HCEC 1CT (cell line): ENCODE measurements around the gene KCNK10.
"Not testable (repeated sequence)": the region's sequence is repeated elsewhere in the genome, so short reads cannot be mapped to it uniquely, and the experiment has no call there.

Experiments
- DNase-seq: peaks from one replicate; pipeline ENCODE4 v3.0.0-alpha.2; 2017

KCNK10 gene

DNA sequence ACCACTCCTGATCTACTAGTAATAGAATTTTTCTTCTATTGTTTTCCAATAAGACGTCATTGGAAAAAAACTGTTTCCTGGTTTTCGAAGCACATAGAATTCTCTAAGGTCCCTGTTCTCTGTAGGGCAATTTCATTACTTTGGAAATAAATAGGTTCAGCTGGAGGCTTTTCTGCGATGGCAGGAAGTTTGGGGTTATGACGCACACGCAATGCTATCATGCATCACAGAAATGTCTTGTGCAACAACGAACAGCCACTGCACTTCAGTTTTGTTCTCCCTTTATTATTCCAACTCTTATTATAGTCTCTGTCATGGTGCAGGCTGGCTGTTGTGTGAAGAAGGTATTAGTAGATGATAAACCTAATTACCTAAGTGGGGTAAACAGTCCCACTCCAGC lies 59.0 kb downstream of the KCNK10 start:
- no peak for DNase-seq

- DNase-seq: not testable (repeated sequence)
These were observed 61.8 kb downstream of the KCNK10 start for GRCh38 chr14:88261302-88261701.

DNA sequence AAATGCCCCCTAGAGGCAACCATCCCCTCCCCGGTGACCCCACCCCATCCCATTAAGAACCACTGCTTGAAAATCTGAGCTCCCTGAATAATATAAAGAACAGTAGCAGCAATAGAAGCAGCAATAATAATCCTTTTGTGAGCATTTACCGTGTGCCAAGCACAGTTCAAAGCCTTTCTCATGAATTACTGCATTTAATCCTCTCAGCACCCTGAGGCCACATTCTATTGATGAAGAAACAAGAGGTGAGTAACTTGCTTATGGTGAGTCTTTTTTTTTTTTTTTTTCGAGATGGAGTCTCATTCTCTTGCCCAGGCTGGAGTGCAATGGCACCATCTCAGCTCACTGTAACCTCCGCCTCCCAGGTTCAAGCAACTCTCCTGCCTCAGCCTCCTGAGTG lies 65.0 kb downstream of the KCNK10 start:
- DNase-seq: no peak

DNA sequence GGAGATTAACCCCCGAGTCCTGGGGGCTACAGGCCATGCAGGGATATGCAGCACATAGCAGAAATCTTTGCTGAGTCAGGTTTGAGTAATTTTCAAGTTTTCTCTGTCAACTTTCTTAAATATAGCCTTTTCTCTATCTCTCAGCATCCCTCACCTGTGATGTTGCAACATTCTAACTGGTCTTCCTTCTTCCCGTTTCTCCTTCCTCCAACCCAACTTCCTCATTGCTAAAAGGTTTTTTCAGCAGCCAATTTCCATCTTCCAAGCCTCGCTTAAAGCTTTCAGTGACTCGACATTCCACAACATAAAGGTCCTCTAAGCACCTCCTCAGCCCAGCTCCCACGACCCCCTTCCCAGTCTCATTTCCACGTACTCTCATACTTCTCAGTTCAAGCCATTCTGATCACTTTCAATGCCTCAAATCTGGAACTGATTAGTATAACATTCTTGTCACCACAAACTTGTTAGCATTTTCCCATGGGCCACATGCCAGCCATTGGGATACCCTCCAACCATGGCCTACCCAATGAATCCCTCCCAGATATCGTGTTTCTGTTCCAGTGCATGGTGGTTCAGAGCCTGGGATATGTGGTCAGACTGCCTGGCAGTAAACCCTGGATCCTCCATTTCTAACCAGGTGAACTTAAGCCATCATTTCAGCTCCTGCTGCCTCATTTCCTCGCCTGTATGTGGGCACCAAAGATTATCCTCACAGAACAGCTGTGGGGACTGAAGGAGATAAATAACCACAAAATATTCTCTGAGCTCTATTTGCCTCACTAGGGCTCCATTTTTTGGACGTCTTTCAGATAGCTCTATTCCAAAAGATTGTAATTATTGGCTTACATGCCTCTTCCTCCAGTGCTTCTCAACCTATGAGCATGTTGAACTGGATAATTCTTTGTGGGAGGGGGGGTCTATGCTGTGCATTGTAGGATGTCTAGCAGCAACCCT lies 65.8 kb downstream of the KCNK10 start:
- no peak for DNase-seq

- DNase-seq: no peak
These were observed 67.3 kb downstream of the KCNK10 start for GRCh38 chr14:88255798-88256197.

DNA sequence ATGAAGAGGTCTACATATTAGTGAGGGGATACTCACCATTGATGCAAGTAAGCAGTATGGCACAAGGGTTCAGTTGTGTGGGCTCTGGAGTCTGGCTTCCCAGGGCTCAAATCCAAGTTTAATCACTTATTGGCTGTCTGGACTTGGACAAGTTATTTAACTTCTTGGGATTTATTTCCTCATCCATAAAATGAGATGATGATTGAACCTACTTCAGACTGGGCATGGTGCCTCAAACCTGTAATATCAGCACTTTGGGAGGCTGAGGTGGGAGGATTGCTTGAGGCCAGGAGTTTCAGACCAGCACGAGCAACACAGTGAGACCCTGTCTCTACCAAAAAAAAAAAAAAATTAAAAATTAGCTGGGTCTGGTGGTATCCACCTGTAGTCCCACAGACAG lies 67.9 kb downstream of the KCNK10 start:
- DNase-seq: no peak

DNA sequence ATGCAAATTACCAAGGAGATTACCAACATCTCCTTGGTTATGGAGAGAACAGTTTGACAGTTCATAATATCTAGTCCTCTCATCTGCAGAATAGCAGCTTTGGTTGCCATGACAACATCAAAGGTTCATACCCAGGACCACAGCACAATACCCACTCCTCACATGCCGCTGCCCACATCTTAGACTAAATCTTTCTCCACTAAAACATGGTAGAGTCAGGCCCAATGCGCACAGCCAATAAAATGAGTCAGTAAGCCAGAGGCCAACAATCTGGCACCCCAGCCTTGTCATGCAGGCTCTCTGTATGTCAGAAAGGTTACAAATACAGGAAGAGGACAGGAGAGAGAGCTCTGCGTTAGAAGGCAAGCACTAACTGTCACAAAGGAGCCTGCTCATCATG lies 70.6 kb downstream of the KCNK10 start:
- DNase-seq: no peak

DNA sequence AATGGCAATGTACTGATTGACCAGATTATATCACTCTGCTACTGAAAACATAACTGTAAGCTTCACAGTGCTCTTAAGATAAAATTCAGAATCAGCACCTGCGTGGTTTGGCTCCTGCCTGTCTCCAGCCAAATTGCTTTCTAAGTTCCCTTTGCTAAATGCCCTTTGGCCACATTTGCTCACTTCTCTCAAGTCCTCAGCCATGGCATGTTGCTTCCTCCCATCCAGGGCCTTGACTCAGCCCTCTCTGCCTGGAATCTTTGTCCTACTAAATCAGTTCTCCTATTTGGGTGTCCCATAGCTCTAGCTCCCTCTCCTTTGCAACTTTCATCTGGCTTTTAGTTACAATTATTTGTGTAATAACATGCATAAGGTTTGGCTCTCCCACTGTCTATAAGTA lies 71.4 kb downstream of the KCNK10 start:
- no peak for DNase-seq

GRCh38 chr14:88249266-88249665 lies 73.8 kb downstream of the KCNK10 start:
- no peak for DNase-seq

DNA sequence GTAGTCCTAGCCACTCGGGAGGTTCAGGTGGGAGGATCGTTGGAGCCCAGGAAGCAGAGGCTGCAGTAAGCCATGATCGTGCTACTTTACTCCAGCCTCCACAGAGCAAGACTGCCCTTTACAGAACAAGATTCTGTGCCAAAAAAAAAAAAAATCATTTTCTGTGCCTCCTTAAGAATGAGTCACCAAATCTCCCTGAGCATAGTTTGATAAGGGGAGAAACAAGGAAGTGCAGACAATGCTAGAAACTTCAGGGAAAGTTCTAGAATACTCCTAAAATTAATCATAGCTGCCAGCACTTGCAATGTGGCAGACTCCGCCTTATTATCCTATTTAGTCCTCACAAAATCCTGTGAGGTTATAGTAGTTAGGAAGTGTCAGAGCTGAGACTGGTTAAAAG lies 74.5 kb downstream of the KCNK10 start:
- DNase-seq: no peak

GRCh38 chr14:88247228-88247627 lies 75.8 kb downstream of the KCNK10 start:
- no peak for DNase-seq

- DNase-seq: no peak
These were observed 77.7 kb downstream of the KCNK10 start for GRCh38 chr14:88245321-88245720.

DNA sequence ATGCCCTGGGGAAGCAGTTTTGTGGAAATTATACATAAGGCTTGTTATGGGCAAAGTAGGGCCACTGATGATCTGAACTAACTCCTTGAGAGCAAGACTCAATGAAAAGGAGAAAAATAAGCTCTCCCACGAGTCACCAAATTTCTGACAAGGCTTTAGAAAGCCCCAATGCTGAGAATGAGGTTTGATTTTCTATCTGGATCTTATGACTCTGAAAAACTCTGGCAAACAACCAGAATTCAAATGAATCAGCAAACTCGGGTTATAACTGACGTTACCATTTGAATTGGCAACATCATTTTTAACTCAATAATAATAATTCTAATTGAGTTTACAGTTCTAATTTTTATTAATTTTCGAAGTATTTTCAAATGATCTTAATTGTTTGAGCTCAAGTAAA lies 79.1 kb downstream of the KCNK10 start:
- no peak for DNase-seq

DNA sequence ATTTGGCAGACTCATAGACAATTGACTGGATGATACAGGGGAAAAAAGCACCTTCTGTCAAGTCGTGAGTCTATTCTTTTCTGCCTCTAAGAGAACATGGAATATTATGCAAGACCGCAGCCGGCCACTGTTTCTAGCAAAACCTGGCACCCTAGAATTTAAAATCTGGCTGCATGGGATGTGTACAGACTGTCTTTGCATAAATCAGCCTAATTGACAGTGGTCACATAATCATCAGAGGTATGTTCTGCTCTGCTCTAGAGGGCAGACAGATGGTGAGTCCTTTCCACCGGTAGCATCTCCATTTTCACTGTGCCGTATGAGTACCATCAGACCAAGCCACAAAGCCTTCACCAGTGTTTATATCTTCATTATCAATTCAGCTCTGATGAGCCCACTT lies 80.6 kb downstream of the KCNK10 start:
- no peak for DNase-seq

DNA sequence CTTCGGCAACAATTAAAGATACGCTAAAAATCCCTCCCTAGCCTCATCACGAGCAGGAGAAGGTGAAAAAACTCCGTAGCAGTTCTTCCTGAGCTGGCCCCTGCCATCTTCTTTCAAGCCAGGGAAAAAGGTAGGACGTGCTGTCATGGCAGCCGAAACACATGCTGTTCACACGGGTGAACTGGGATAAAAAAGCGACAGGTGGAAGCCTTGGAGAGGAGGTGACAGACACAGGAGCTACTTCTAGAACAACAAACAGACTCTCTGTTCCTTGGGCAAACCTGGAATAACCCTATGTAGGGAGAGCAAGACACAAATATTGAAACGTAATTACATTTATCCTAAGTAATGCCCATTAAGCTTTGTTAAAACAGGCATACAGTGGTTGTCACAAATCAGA lies 81.3 kb downstream of the KCNK10 start:
- no peak for DNase-seq

GRCh38 chr14:88234442-88234841 lies 88.6 kb downstream of the KCNK10 start:
- DNase-seq: no peak

DNA sequence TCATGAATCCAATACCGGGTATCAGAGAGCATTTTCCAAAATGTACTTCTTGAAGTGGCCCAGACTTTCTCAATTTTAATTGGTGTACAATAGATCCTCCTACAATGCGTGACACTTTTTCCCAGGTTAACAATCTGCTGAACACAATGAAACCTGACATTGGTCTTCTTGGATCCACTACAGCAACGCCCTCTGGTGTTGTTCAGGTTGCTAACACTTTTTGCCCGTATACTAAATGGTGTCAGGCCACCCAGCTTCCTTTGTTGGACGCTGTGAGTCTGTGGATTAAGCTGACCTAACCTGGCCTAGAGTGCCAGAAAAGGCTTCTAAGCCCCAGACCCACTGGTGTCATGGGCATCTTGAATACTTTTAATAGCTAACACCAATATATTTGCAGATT lies 89.2 kb downstream of the KCNK10 start:
- no peak for DNase-seq

- DNase-seq: no peak
These were observed 90.3 kb downstream of the KCNK10 start for GRCh38 chr14:88232771-88233170.

DNA sequence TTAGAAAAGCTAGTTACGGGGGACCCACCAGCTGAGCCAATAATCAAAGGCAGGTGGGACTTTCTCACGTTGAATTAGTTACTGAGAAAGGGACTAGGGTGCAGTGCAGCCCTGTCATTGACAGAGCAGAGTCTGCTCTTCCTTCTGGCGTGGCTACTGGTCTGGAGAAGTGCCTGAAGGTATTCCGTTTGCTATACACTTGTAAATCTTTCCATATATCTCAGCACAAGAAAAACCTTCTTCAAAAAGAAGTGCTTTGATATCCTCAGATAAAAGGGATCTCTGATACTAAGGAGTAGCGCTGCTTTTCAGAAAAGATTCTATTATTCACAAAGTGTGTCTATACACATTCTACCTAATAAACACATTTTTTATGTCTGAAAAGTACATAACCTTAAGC lies 91.5 kb downstream of the KCNK10 start:
- no peak for DNase-seq

- no peak for DNase-seq
These were observed 93.6 kb downstream of the KCNK10 start for GRCh38 chr14:88229428-88229827.

- DNase-seq: no peak
These were observed 94.4 kb downstream of the KCNK10 start for GRCh38 chr14:88228522-88229236.

- DNase-seq: no peak
These were observed 95.4 kb downstream of the KCNK10 start for GRCh38 chr14:88227693-88228092.

DNA sequence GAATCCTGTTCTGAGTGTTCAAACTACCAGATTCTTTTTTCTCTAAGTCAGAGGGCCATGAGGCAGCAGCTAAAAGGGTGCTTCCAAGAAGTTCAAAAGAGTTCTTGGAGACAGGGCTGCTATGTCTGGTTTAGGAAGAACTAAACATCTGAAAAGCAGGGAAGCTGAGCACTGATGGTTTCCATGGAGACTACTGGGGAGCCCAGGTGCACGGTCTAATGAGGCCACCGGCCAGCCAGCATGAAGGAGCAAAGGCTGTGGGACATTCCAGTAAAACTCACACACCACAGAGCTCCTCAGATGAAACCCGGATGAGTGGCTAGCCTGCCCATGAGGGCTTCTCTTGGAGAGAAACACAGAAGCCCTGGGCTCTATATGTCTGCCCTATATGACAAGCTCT lies 97.3 kb downstream of the KCNK10 start:
- no peak for DNase-seq
